T-cell (primary cell): Measurements from ENCODE around the gene DHRS7B. TPM values are rescaled to one million over a fixed set of nuclear protein-coding genes. Genes with fewer than 3 reads are reported as not detected.

Experiments
- ATAC-seq, 4 experiments: fragments of 200-7000 bp in 3 of 4; fragments of 150-1000 bp in 1 of 4; cut with Tn5 transposase; replicated peaks in 1 of 4; 1 replicate in 3 of 4; 2 replicates in 1 of 4; pipeline ENCODE4 v1.10.0; 2021; ENCODE audit warnings: moderate library complexity in 3 of 4, mild to moderate bottlenecking in 2 of 4, moderate number of reproducible peaks in 1 of 4
- CTCF ChIA-PET, 2 donors: fragments of 300-600 bp; sonication (Branson Sonifier 250); formaldehyde crosslinking; loops; one replicate each; lab custom pipeline; 2022; ENCODE audit warnings: antibody characterized with exemption in 2 of 2; lab: Charles Lee
- POLR2A ChIA-PET, 2 donors: fragments of 300-600 bp; sonication (Branson Sonifier 250); formaldehyde crosslinking; loops; one replicate each; lab custom pipeline; 2022; ENCODE audit warnings: antibody characterized with exemption in 2 of 2; lab: Charles Lee
- DNase-seq, 35 experiments: peaks; one replicate each; pipeline versions ENCODE4 v3.0.0 to v3.0.0-alpha.2; 2013 to 2023
- H3K27ac ChIP-seq: one replicate; pipeline ENCODE4 v1.5.1; 2013; ENCODE audit warnings: low read length
- H3K27me3 ChIP-seq, 2 experiments: replicated peaks in 1 of 2; 1 replicate in 1 of 2; 2 replicates in 1 of 2; pipeline versions ENCODE4 v1.6.1 to v1.7.0; 2013; ENCODE audit warnings: low read length in 1 of 2, mixed read lengths in 1 of 2; ENCODE audit not compliant: control insufficient read depth in 2 of 2, insufficient read depth in 2 of 2; ENCODE audit errors: extremely low read depth in 1 of 2
- H3K36me3 ChIP-seq, 2 donors: 1 replicate in 1 of 2; 2 replicates in 1 of 2; pipeline versions ENCODE4 v1.6.1 to v1.7.0; 2013; ENCODE audit warnings: low read length in 1 of 2; ENCODE audit not compliant: control insufficient read depth in 2 of 2, insufficient read depth in 1 of 2; ENCODE audit errors: extremely low read depth in 1 of 2
- H3K4me1 ChIP-seq, 2 experiments: 1 replicate in 1 of 2; 2 replicates in 1 of 2; pipeline versions ENCODE4 v1.6.1 to v1.7.0; 2013; ENCODE audit warnings: low read length in 2 of 2, mixed read lengths in 1 of 2; ENCODE audit not compliant: insufficient read depth in 2 of 2, control insufficient read depth in 1 of 2; ENCODE audit errors: extremely low read depth in 1 of 2
- H3K4me3 ChIP-seq, 2 donors: 1 replicate in 1 of 2; 2 replicates in 1 of 2; pipeline versions ENCODE4 v1.5.1 to v1.7.0; 2013; ENCODE audit warnings: mild to moderate bottlenecking in 2 of 2, low read length in 1 of 2, moderate library complexity in 1 of 2; ENCODE audit not compliant: control insufficient read depth in 1 of 2; ENCODE audit errors: extremely low read depth in 1 of 2
- H3K9me3 ChIP-seq: 2 replicates; pipeline ENCODE4 v1.7.0; 2013
- H3K27ac Mint-ChIP-seq, 2 donors: one replicate each; pipeline ENCODE4 v1.8.0; 2020 to 2021; ENCODE audit warnings: mild to moderate bottlenecking in 2 of 2, mixed read lengths in 2 of 2
- H3K27me3 Mint-ChIP-seq, 2 donors: one replicate each; pipeline ENCODE4 v1.8.0; 2021 to 2022; ENCODE audit warnings: mixed read lengths in 2 of 2
- H3K36me3 Mint-ChIP-seq: one replicate; pipeline ENCODE4 v1.8.0; 2021; ENCODE audit warnings: mixed read lengths
- H3K4me1 Mint-ChIP-seq, 3 donors: one replicate each; pipeline ENCODE4 v1.8.0; 2020 to 2022; ENCODE audit warnings: mixed read lengths in 3 of 3, mild to moderate bottlenecking in 1 of 3
- H3K4me3 Mint-ChIP-seq, 3 donors: one replicate each; pipeline ENCODE4 v1.8.0; 2020 to 2022; ENCODE audit warnings: mild to moderate bottlenecking in 3 of 3, mixed read lengths in 3 of 3, moderate library complexity in 3 of 3
- H3K9me3 Mint-ChIP-seq, 3 donors: one replicate each; pipeline ENCODE4 v1.8.0; 2020 to 2022; ENCODE audit warnings: mixed read lengths in 3 of 3
- WGBS: methylation state at CpG from one replicate; pipeline ENCODE4 v1.1.5; 2013; ENCODE audit warnings: missing lambda C conversion rate; ENCODE audit not compliant: insufficient coverage; 5-methylcytosine and 5-hydroxymethylcytosine counted together
- total RNA-seq, 35 experiments: library from RNA in 6 of 35; stranded (reverse) in 6 of 35; fragments of 120-200 nt in 1 of 35; gene quantifications; one replicate each; pipeline versions ENCODE4 v1.2.1 to v1.2.4 and lab custom pipeline; 2013 to 2026

The DHRS7B gene
- total RNA-seq, 5 donors from 2014 or later (not counting 1 experiment from before 2014, with no cell fraction given) = 5.8 to 9.2 (median 8.1) TPM

DNA sequence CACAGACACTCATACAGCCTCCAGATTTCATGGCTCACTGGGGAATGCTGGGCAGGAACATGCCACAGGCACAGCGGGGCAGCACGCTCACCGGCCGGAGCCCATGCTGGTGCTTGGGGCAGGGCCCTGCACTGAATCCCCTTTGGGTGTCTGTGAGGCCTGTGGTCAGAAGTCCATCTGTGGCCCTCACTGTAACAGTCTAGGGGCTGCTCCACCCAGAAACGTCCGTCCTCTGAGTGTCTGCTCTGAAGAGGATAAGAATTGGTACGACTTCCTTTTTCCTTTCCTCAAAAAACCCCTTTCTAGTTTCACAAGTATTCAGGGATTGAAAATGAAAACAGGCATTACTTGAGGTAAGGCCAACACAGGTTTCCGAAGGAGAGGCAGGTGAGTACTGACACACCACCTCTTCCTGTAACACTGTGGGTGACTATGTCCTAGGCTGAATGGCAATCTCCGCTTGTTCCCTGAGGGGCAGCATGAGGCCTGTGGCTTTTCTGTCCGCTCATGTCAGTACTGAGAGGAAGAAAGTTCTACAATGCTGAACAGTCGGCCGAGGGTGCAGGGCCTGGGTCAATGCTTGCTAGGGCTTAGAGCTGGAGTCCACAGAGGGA is 44.7 kb downstream of the DHRS7B start:
- ATAC-seq = no peak
- ChIA-PET CTCF (no interaction called here), POLR2A (no interaction called here)
- Mint-ChIP-seq H3K4me1 (peaks cover 2 to 20% (median 4%) of the 10 kb centered on the region in 3 donors), H3K27ac (no peak overlapping the region), H3K27me3 (no peaks in the 10 kb centered on the region), H3K4me3 (no peak overlapping the region), H3K9me3 (no peaks in the 10 kb centered on the region), H3K36me3 (peaks cover 23% of the 10 kb centered on the region)
- no peaks in the 10 kb centered on the region for H3K27me3 ChIP-seq
- H3K4me3 ChIP-seq = no peak overlapping the region
- no peaks in the 10 kb centered on the region for H3K9me3 ChIP-seq
- 85% methylated on average over 8 of the region's 12 CpGs for WGBS
- H3K36me3 ChIP-seq = peaks cover 11 to 21% of the 10 kb centered on the region in 2 donors
- DNase-seq = no peak
- H3K4me1 ChIP-seq = no peaks in the 10 kb centered on the region
- H3K27ac ChIP-seq = no peak overlapping the region

DNA sequence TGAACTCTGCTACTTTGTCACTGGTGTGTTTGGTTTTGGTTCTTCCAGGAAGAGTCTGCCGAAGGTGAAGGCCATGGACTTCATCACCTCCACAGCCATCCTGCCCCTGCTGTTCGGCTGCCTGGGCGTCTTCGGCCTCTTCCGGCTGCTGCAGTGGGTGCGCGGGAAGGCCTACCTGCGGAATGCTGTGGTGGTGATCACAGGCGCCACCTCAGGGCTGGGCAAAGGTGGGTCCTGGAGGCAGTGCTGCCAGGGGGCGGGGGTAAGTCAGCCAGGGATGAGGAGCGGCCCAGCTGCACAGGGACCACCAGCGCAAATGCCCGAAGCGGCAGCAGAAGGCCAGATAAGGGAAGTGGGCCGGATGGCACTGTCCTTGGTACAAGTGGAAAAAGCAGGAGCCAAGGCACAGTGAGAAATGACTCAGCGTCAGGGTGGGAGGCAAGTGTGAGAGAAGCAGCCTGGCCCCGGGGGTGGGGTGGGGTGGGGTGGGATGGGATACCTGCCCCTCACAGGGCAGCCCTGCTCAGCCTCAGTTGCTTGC is 45.3 kb downstream of the DHRS7B start:
- no peaks in the 10 kb centered on the region for H3K9me3 Mint-ChIP-seq
- Histone ChIP-seq H3K27me3 (no peaks in the 10 kb centered on the region), H3K36me3 (peaks cover 11 to 21% of the 10 kb centered on the region in 2 donors), H3K27ac (no peak overlapping the region), H3K4me3 (no peak overlapping the region), H3K9me3 (no peaks in the 10 kb centered on the region), H3K4me1 (no peaks in the 10 kb centered on the region)
- ChIA-PET POLR2A (no interaction called here), CTCF (no interaction called here)
- no peak for DNase-seq
- H3K4me1 Mint-ChIP-seq = peaks cover 0 to 17% (median 2%) of the 10 kb centered on the region in 3 donors
- WGBS = 95% methylated on average over 14 of the region's 17 CpGs
- no peak overlapping the region for H3K27ac Mint-ChIP-seq
- H3K36me3 Mint-ChIP-seq = peaks cover 23% of the 10 kb centered on the region
- H3K4me3 Mint-ChIP-seq = no peak overlapping the region
- H3K27me3 Mint-ChIP-seq = no peaks in the 10 kb centered on the region
- ATAC-seq = no peak

DNA sequence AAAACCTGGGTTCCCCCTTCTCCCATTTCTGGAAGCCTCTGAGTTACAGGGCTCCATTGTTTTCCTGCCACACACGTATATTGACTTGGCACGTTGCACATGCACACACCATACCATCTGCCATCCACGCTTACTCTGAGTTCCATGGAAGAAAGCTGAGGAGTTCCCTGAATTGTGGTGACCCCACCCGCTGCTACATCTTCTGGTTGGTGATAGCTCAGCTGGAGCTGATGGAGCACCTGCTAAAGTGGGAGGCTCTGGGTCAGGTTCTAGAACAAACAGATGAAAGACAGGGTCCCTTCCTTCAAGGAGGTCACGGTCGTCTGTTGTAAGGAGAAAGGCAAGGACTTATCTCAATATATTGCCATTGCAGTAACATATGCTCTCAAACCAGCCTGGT is 46.1 kb downstream of the DHRS7B start:
- no peak overlapping the region for H3K4me3 ChIP-seq

DNA sequence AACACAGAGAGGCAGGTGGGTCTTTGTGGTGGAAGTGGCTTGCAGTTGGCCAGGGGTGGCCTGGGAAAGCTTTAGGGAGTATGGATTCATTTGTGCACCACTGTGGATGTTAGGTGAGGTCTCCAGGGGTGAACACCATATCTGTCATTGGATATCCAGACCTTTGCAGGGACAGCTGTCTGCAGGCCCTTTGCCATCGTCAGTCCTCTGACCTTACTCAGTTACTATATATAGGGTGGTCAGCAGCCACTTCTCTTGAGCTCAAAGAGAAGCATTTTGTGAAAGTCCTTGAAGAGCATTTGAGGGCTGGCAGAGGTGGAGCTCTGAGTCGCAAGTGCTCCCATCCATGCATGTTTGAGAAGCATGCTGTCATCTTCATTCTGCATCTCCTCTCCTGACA is 46.8 kb downstream of the DHRS7B start:
- ATAC-seq = no peak
- Mint-ChIP-seq H3K36me3 (peaks cover 23% of the 10 kb centered on the region), H3K27me3 (no peaks in the 10 kb centered on the region), H3K27ac (no peak overlapping the region), H3K9me3 (no peaks in the 10 kb centered on the region), H3K4me1 (peaks cover 0 to 12% (median 2%) of the 10 kb centered on the region in 3 donors), H3K4me3 (no peak overlapping the region)
- ChIA-PET POLR2A (no interaction called here), CTCF (no interaction called here)
- Histone ChIP-seq H3K27me3 (no peaks in the 10 kb centered on the region), H3K9me3 (no peaks in the 10 kb centered on the region), H3K4me3 (no peak overlapping the region), H3K4me1 (no peaks in the 10 kb centered on the region), H3K36me3 (peaks cover 12 to 21% of the 10 kb centered on the region in 2 donors), H3K27ac (no peak overlapping the region)
- no peak for DNase-seq
- WGBS = 100% methylated on average over 1 of the region's 2 CpGs

More for the DNA sequence above, 46.1 kb downstream of the DHRS7B start:
- ATAC-seq (no peak), DNase-seq (no peak)
- peaks cover 23% of the 10 kb centered on the region for H3K36me3 Mint-ChIP-seq
- no peaks in the 10 kb centered on the region for H3K9me3 ChIP-seq
- POLR2A ChIA-PET = interaction anchor here in 1 of 2 donors (0.5 kb wide), 1 partner anchor 86 kb away, joined by 5 read pairs; no protein-coding TSS in a partner anchor
- H3K9me3 Mint-ChIP-seq = no peaks in the 10 kb centered on the region
- no peak overlapping the region for H3K27ac Mint-ChIP-seq
- CTCF ChIA-PET = no interaction called here
- peaks cover 11 to 21% of the 10 kb centered on the region in 2 donors for H3K36me3 ChIP-seq
- peaks cover 0 to 12% (median 2%) of the 10 kb centered on the region in 3 donors for H3K4me1 Mint-ChIP-seq
- WGBS = 100% methylated on average over 1 of the region's 6 CpGs
- no peaks in the 10 kb centered on the region for H3K4me1 ChIP-seq
- H3K27me3 Mint-ChIP-seq = no peaks in the 10 kb centered on the region
- no peak overlapping the region for H3K4me3 Mint-ChIP-seq
- H3K27ac ChIP-seq = no peak overlapping the region
- no peaks in the 10 kb centered on the region for H3K27me3 ChIP-seq

DNA sequence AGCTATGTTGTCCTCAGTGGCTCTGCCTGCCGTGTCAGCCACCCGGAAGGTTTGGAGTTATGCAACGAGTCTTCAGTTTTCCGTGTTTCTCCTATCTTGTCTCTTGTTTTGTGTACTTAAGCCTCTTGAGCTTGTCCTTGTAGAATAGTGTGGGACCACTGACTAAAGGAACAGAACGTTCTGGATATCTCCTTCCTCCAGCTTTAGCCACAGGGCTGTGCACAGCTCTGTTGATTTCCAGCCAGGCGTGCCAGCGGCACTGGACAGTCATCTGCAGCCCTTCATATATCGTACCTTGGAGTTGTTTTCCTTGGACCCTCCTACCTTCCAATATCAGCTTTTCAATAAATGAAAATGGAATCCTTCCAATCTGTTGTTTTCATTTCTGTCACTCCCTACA is 47.4 kb downstream of the DHRS7B start:
- Mint-ChIP-seq H3K9me3 (no peaks in the 10 kb centered on the region), H3K27ac (no peak overlapping the region), H3K36me3 (peaks cover 19% of the 10 kb centered on the region), H3K4me3 (no peak overlapping the region), H3K27me3 (no peaks in the 10 kb centered on the region), H3K4me1 (peaks cover 0 to 12% (median 2%) of the 10 kb centered on the region in 3 donors)
- Histone ChIP-seq H3K9me3 (no peaks in the 10 kb centered on the region), H3K27ac (no peak overlapping the region), H3K27me3 (no peaks in the 10 kb centered on the region), H3K4me3 (no peak overlapping the region), H3K36me3 (peaks cover 16 to 21% of the 10 kb centered on the region in 2 donors), H3K4me1 (no peaks in the 10 kb centered on the region)
- POLR2A ChIA-PET = no interaction called here
- DNase-seq (no peak), ATAC-seq (no peak)
- CTCF ChIA-PET = no interaction called here
- 100% methylated on average over 4 of the region's 8 CpGs for WGBS

DNA sequence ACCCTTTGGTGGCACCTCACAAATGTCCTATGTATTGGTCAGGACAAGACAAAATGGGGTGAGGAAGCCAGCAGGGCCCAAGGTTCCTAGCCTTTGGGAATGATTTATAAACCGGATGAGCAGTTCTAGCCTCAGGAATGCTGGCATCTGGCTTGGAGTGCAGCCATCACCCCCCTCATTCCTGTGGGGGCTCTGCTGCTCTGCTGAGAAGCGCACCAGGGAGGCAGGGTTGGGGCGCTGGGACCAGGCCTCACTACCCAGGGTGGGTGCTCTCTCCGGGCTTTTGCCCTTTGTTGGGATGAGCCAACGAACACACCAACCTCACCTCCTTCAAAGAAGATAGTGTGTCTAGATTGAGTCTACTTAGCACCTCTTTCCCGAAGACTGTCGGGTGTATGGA is 47.9 kb downstream of the DHRS7B start:
- WGBS = no CpG with 5 or more reads among the region's 7 CpGs
- Mint-ChIP-seq H3K4me1 (peaks cover 0 to 12% (median 2%) of the 10 kb centered on the region in 3 donors), H3K9me3 (no peaks in the 10 kb centered on the region), H3K4me3 (no peak overlapping the region), H3K27ac (no peak overlapping the region), H3K36me3 (peaks cover 19% of the 10 kb centered on the region), H3K27me3 (no peaks in the 10 kb centered on the region)
- ATAC-seq (no peak), DNase-seq (no peak)
- peaks cover 17 to 21% of the 10 kb centered on the region in 2 donors for H3K36me3 ChIP-seq
- H3K27ac ChIP-seq = no peak overlapping the region
- CTCF ChIA-PET = no interaction called here
- no peaks in the 10 kb centered on the region for H3K4me1 ChIP-seq
- H3K4me3 ChIP-seq = no peak overlapping the region
- POLR2A ChIA-PET = no interaction called here
- no peaks in the 10 kb centered on the region for H3K9me3 ChIP-seq
- no peaks in the 10 kb centered on the region for H3K27me3 ChIP-seq
